Lung (tissue), 12 donors: ENCODE data around the gene SASS6. TPM values are rescaled to one million over a fixed set of nuclear protein-coding genes. Genes with fewer than 3 reads are reported as not detected.

Source experiments
- ATAC-seq: fragments of 200-7000 bp; cut with Tn5 transposase; one replicate; pipeline ENCODE4 v1.9.1; 2020; ENCODE audit warnings: moderate number of reproducible peaks; ENCODE audit not compliant: insufficient read depth, low FRiP score
- DNase-seq, 3 donors: peaks; one replicate each; pipeline ENCODE4 v3.0.0-alpha.2; 2013 to 2017
- H3K27ac ChIP-seq, 2 donors: one replicate each; pipeline ENCODE4 v1.5.1; 2013; ENCODE audit warnings: mild to moderate bottlenecking in 2 of 2, moderate library complexity in 2 of 2, control low read depth in 1 of 2, inconsistent platforms in 1 of 2, low read depth in 1 of 2, low read length in 1 of 2
- H3K27me3 ChIP-seq, 3 donors: one replicate each; pipeline ENCODE4 v1.5.1; 2013; ENCODE audit warnings: low read length in 2 of 3; ENCODE audit not compliant: control insufficient read depth in 3 of 3, insufficient read depth in 3 of 3
- H3K36me3 ChIP-seq, 4 donors: one replicate each; pipeline ENCODE4 v1.5.1; 2013; ENCODE audit warnings: low read length in 4 of 4, mild to moderate bottlenecking in 1 of 4, moderate library complexity in 1 of 4; ENCODE audit not compliant: control insufficient read depth in 4 of 4, insufficient read depth in 4 of 4
- H3K4me1 ChIP-seq, 5 donors: one replicate each; pipeline ENCODE4 v1.5.1; 2013; ENCODE audit warnings: low read length in 5 of 5, mild to moderate bottlenecking in 2 of 5, moderate library complexity in 1 of 5; ENCODE audit not compliant: control insufficient read depth in 5 of 5, insufficient read depth in 5 of 5
- H3K4me3 ChIP-seq: one replicate; pipeline ENCODE4 v1.5.1; 2013; ENCODE audit warnings: mild to moderate bottlenecking, control low read depth, moderate library complexity
- H3K9ac ChIP-seq, 2 donors: one replicate each; pipeline ENCODE4 v1.5.1; 2013; ENCODE audit warnings: low read length in 2 of 2, control low read depth in 1 of 2; ENCODE audit not compliant: insufficient read depth in 1 of 2
- H3K9me3 ChIP-seq, 4 donors: one replicate each; pipeline ENCODE4 v1.5.1; 2013; ENCODE audit warnings: low read length in 3 of 4, mild to moderate bottlenecking in 1 of 4, moderate library complexity in 1 of 4; ENCODE audit not compliant: control insufficient read depth in 4 of 4, insufficient read depth in 3 of 4
- WGBS, 2 donors: extraction: QIAGEN DNeasy Blood & Tissue Kit; methylation state at CpG; one replicate each; pipeline ENCODE4 v1.1.7; 2013; 5-methylcytosine and 5-hydroxymethylcytosine counted together
- polyA plus RNA-seq, 2 donors: library from polyadenylated mRNA; stranded (reverse); fragments of 200-250 nt; gene quantifications; one replicate each; pipeline ENCODE4 v1.2.1, GENCODE V29; 2013
- total RNA-seq, 2 donors: library from RNA; depleted of rRNA in 1 of 2; stranded (reverse); fragments of >200 nt in 1 of 2; gene quantifications; one replicate each; pipeline ENCODE4 v1.2.1, GENCODE V29; 2014 to 2021
- TF ChIP-seq, protein P1 (sequence below): IDR thresholded peaks from 2 replicates; pipeline ENCODE4 v1.5.1; 2012; ENCODE audit warnings: mild to moderate bottlenecking; ENCODE audit errors: control extremely low read depth, extremely low read depth
- donor health status: control.
- donor health status: control.
- donor health status: Bipolar disorder and iron deficiency.
- donor health status: healthy.
- donor health status: DM: yes; HTN: yes; CAD: no.

The SASS6 gene
- total and polyA plus RNA-seq, 4 donors = 1.3 to 4.6 (median 1.9) TPM

DNA sequence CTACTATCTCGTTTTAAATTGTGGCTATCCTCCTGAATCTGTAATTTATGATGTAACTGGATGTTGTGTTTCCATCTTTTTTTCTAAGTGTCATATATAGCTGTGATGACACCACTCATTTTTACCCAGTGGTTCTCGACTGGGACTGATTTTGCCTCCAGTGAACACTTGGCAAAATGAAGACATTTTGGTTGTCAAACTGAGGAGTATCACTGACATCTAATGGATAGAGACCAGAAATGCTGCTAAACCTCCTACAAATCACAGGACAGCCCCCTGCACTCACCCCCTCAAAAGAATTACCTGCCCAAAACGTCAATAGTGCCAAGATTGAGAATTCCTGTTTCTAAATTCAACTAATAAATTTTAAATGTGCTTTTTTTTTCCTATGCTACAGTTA lies 2.1 kb upstream of the SASS6 start:
- TF ChIP-seq, protein P1, sequence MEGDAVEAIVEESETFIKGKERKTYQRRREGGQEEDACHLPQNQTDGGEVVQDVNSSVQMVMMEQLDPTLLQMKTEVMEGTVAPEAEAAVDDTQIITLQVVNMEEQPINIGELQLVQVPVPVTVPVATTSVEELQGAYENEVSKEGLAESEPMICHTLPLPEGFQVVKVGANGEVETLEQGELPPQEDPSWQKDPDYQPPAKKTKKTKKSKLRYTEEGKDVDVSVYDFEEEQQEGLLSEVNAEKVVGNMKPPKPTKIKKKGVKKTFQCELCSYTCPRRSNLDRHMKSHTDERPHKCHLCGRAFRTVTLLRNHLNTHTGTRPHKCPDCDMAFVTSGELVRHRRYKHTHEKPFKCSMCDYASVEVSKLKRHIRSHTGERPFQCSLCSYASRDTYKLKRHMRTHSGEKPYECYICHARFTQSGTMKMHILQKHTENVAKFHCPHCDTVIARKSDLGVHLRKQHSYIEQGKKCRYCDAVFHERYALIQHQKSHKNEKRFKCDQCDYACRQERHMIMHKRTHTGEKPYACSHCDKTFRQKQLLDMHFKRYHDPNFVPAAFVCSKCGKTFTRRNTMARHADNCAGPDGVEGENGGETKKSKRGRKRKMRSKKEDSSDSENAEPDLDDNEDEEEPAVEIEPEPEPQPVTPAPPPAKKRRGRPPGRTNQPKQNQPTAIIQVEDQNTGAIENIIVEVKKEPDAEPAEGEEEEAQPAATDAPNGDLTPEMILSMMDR = no peak
- H3K27me3 ChIP-seq = no peaks in the 10 kb centered on the region
- WGBS, 2 donors = 73 to 87% methylated on average over 3 of the region's 3 CpGs
- DNase-seq (peak in 1 of 3 donors; percentile 11), ATAC-seq (no peak)
- no peak overlapping the region for H3K4me3 ChIP-seq
- H3K27ac ChIP-seq = no peak overlapping the region
- H3K36me3 ChIP-seq = peaks cover 4 to 22% (median 11%) of the 10 kb centered on the region in 4 donors
- peaks cover 0 to 28% (median 4%) of the 10 kb centered on the region in 5 donors for H3K4me1 ChIP-seq
- H3K9me3 ChIP-seq = no peaks in the 10 kb centered on the region
- H3K9ac ChIP-seq = no peak overlapping the region

DNA sequence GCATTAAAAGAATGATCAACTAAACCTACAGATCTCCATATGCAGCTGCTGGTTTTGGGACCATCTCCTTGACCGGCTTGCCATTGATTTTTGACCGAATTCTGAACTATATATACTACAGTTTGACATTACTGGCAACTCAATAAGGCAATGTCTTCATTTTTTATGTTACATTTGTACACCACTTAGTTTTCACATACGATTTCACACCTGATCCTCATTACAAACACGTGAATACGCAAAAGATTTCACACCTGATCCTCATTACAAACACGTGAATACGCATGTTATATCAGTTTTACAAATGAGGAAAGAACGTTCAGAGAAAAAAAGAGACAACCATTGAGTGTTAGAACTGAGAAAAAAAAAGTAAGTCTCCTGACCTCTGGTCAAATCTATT lies 1.1 kb downstream of the SASS6 start:
- 79 to 87% methylated on average over 8 of the region's 8 CpGs for WGBS, 2 donors
- TF ChIP-seq, protein P1 = no peak
- H3K36me3 ChIP-seq = peaks cover 0 to 2% (median 0%) of the 10 kb centered on the region in 4 donors
- H3K9me3 ChIP-seq = no peaks in the 10 kb centered on the region
- no peak overlapping the region for H3K4me3 ChIP-seq
- ATAC-seq = no peak
- DNase-seq = no peak
- H3K9ac ChIP-seq = no peak overlapping the region
- H3K27ac ChIP-seq = no peak overlapping the region
- H3K27me3 ChIP-seq = no peaks in the 10 kb centered on the region
- H3K4me1 ChIP-seq = peaks cover 0 to 28% (median 4%) of the 10 kb centered on the region in 5 donors

DNA sequence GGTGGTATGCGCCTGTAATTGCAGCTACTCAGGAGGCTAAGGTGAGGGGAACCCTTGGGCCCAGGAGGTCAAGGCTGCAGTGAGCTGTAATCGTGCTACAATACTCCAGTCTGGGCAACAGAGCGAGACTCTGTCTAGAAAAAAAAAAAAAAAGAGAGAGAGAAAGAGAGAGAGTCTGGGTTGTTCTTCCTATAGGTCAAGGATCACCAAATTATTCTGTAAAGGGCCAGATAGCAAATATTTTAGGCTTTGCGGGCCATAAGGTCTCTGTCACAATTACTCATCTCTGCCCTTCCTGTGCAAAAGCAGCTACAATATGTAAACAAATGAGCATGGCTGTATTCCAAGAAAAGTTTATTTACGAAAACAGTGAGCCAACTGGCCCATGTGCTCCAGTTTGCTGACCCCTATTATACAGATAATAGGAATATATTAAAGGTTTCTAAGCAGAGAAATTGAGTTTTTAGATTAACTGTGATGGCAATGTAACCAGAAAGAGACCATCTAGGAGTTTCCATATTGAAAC lies 2.1 kb downstream of the SASS6 start:
- DNase-seq (peak in 2 of 3 donors; percentile 41 to 61), ATAC-seq (no peak)
- Histone ChIP-seq H3K4me3 (no peak overlapping the region), H3K9me3 (no peaks in the 10 kb centered on the region), H3K27ac (no peak overlapping the region), H3K9ac (no peak overlapping the region), H3K36me3 (no peaks in the 10 kb centered on the region), H3K4me1 (peaks cover 0 to 28% (median 4%) of the 10 kb centered on the region in 5 donors), H3K27me3 (no peaks in the 10 kb centered on the region)
- WGBS, 2 donors = 72 to 79% methylated on average over 5 of the region's 5 CpGs
- TF ChIP-seq, protein P1 = no peak

DNA sequence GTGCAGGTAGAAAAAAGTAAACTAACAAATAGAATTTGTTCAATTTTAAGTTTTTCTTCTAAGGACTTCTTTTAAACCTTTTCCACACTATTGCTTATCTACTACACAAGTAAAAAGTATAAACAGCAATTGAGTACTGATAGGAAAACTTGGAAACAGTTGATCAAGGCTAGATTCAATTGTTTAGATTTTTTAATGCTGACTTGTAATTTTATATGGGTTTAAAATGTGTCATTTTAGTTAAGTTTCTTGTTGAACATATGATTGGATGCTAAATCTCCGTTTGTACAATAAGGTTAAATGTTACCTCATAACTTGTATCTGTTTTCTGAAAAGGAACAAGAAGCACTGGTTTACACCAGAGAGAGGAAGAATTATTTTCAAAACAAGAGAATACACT lies 5.5 kb downstream of the SASS6 start:
- no peak overlapping the region for H3K4me3 ChIP-seq
- H3K4me1 ChIP-seq = peaks cover 0 to 14% (median 2%) of the 10 kb centered on the region in 5 donors
- DNase-seq (no peak), ATAC-seq (no peak)
- WGBS, 2 donors = 80% methylated on average over 1 of the region's 1 CpG
- no peaks in the 10 kb centered on the region for H3K36me3 ChIP-seq
- TF ChIP-seq, protein P1 = no peak
- no peak overlapping the region for H3K27ac ChIP-seq
- no peaks in the 10 kb centered on the region for H3K9me3 ChIP-seq
- no peaks in the 10 kb centered on the region for H3K27me3 ChIP-seq
- H3K9ac ChIP-seq = no peak overlapping the region
